Mammary epithelial cell (primary cell): ENCODE measurements around the gene SCLY.
"Not testable (repeated sequence)": the region's sequence is repeated elsewhere in the genome, so short reads cannot be mapped to it uniquely, and the experiment has no call there.

Experiments used
- EZH2 ChIP-seq: IDR thresholded peaks from 2 replicates; pipeline ENCODE4 v1.6.1; 2012; ENCODE audit warnings: low read length, inconsistent platforms, borderline replicate concordance
- TF ChIP-seq, protein P1 (sequence below), 2 donors: IDR thresholded peaks in 1 of 2; conservative IDR thresholded peaks in 1 of 2; 2 replicates each; pipeline ENCODE4 v1.5.1; 2011 to 2012; ENCODE audit warnings: inconsistent platforms in 2 of 2, low read length in 2 of 2, mild to moderate bottlenecking in 2 of 2, control low read depth in 1 of 2, low read depth in 1 of 2; ENCODE audit not compliant: insufficient read depth in 1 of 2; ENCODE audit errors: extremely low read depth in 1 of 2

DNA sequence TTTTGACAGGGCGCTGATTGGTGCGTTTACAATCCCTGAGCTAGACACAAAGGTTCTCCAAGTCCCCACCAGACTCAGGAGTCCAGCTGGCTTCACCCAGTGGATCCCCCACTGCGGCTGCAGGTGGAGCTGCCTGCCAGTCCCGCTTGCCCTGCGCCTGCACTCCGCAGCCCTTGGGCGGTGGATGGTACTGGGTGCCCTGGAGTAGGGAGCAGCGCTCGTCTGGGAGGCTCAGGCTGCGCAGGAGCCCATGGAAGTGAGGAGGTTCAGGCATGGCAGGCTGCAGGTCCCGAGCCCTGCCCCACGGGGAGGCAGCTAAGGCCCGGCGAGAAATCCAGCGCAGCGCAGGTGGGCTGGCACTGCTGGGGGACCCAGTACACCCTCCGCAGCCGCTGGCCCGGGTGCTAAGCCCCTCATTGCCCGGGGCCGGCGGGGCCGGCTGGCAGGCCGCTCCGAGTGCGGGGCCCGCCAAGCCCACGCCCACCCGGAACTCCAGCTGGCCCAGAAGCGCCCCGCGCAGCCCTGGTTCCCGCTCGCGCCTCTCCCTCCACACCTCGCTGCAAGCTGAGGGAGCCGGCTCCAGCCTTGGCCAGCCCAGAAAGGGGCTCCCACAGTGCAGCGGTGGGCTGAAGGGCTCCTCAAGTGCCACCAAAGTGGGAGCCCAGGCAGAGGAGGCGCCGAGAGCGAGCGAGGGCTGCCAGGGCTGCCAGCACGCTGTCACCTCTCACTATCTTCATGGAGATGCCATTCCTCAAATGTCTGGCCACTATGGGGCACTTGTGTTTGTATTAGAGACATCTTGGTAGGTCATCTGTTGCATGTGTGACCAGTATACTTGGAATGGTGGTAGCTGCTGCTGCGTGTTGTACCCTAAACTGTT is 2.9 kb upstream of the SCLY start:
- TF ChIP-seq, protein P1, sequence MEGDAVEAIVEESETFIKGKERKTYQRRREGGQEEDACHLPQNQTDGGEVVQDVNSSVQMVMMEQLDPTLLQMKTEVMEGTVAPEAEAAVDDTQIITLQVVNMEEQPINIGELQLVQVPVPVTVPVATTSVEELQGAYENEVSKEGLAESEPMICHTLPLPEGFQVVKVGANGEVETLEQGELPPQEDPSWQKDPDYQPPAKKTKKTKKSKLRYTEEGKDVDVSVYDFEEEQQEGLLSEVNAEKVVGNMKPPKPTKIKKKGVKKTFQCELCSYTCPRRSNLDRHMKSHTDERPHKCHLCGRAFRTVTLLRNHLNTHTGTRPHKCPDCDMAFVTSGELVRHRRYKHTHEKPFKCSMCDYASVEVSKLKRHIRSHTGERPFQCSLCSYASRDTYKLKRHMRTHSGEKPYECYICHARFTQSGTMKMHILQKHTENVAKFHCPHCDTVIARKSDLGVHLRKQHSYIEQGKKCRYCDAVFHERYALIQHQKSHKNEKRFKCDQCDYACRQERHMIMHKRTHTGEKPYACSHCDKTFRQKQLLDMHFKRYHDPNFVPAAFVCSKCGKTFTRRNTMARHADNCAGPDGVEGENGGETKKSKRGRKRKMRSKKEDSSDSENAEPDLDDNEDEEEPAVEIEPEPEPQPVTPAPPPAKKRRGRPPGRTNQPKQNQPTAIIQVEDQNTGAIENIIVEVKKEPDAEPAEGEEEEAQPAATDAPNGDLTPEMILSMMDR (conservative IDR thresholded peaks at IDR 0.05 in 1 of 2, IDR thresholded peaks at IDR 0.05 in 1 of 2; ENCODE audit: extremely low read depth in 1 of 2, insufficient read depth in 1 of 2, low read depth in 1 of 2, low read length in 2 of 2): not testable (repeated sequence)
- TF ChIP-seq EZH2: not testable (repeated sequence)
